HL-60/S4 (cell line): ENCODE results near the gene PSAT1.
"Not testable (repeated sequence)": the region's sequence is repeated elsewhere in the genome, so short reads cannot be mapped to it uniquely, and the experiment has no call there.

Experiments
- in situ Hi-C: fragments of 300-500 bp; cut with MboI; formaldehyde crosslinking; loops from 2 replicates; pipeline ENCODE4 v1.14.3; 2022; ENCODE audit warnings: low sequenced_read_pairs

PSAT1 gene

DNA sequence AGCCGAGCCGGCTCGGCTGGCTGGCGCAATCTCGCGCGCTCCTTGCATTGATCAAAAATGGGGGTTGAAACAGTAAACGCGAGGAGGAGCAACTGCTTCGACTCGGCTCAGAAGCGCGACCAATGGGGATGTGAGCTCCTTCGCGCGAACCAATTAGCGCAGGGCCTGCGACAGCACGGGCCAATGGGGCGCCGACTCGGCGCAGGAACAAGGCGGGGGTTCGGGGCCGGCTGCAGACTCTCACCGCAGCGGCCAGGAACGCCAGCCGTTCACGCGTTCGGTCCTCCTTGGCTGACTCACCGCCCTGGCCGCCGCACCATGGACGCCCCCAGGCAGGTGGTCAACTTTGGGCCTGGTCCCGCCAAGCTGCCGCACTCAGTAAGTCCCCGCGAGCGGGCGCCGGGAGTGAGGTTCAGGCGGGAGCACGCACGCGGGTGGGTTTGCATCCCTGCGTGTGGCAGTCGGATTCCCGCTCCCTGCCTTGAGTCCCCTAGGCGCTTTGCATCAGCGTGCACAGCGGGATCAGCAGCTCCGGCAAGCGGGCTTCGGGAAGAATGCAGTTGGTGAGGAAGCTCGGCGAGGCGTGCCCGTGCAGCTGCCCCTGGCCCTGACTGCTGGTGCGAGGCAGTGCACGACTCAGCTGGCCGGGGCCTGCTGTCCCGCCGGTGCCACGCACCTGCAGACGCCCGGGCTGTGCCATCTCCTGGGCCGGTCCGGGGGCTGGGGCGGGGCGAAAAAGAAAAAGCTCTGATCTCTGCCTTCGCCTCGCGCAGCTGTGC is at the start of gene PSAT1:
TSS of gene PSAT1 (plus strand) at position 233 of the 779 bp plus-strand sequence. CDS start at position 319, 86 bp downstream.
- in situ Hi-C loops: no loop called here

DNA sequence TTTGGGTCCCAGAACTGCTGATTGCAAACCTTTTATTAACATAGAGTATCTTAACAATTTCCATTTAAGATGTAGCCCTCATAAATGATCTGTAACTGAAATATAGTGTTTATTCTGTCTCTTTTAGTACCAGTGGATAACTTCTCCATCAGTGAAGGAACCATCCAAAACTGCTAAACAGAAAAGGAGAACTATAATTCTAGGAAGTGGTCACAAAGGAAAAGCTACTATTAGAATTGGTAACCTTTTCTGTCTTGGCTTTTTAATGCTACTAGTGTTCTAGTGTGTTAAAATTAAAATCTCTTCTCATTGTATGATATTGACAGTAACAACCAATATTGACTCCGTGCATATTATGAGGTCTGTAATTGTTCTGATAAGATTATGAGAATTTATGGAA is 48.3 kb upstream of the PSAT1 start:
- in situ Hi-C loops: no loop called here

GRCh38 chr9:78249542-78249941 is 47.4 kb upstream of the PSAT1 start:
- in situ Hi-C loops: no loop called here

GRCh38 chr9:78252616-78253015 is 44.3 kb upstream of the PSAT1 start:
- in situ Hi-C loops: no loop called here

GRCh38 chr9:78253285-78253684 is 43.6 kb upstream of the PSAT1 start:
- in situ Hi-C loops: no loop called here

DNA sequence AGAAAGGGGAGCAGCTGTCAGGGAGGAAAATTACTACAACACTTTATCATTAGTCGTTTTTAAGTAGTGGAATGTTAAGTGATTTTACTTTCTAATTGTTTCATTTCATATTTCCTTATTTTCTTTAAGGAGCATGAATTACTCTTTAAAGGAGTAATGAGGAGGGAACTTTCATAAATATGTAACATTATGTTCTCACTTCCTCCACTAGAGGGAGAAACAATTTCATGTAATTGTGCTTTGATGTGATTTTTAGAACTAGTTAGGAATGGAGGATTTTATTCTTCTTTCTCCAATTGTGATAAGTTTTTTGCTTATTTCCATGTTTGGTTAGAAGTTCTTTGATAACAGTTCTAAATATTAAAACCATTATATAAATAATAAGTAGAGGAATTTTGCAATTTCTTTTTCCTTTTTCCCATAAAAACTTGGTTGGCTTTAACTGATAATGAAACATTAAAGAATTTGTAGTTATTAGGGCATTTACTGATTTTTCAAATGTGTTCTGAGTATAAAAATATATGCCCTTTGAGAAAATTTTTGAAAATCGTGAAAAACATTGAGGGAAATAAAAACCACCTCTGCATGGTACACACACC is 35.4 kb upstream of the PSAT1 start:
- in situ Hi-C loops: no loop called here

DNA sequence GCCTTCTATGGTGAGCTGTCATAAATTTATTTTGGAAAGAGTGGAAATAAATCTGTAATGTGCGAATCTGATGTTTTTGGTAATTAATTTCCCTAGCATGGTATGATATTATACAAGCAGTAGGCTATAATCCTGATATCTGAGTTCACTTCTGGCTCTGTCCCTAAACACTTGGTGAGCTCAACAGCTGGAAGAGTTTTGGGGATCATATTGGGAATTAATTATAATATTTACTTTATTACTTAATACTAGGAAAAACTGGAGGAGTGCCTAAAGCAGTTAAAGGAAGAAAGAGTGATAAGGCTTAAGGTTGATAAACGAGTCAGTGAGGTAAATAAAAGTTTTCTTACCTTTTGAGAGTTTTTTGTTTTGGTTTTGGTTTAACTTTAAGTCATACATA is 34.3 kb upstream of the PSAT1 start:
- in situ Hi-C loops: no loop called here

DNA sequence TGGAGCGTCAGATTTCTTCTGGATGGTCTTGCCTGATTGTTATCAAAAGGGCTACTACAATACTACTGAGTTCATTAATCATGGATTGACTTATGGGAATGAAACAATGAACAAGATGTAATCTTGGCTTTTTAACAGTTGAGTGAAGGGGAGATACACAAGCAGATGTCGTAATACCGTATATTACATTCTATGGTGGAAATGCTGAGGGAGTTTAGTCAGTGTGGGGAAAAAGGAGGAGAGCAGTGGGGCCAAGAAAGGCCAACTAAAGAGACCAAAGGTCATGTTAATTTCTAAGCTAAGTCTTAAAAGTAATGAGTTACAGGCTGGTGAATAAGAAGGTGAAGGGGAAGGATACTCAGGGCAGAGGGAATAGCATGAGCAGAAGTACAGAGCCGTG is 29.0 kb upstream of the PSAT1 start:
- in situ Hi-C loops: no loop called here

GRCh38 chr9:78269784-78270183 is 27.1 kb upstream of the PSAT1 start:
- in situ Hi-C loops: no loop called here

DNA sequence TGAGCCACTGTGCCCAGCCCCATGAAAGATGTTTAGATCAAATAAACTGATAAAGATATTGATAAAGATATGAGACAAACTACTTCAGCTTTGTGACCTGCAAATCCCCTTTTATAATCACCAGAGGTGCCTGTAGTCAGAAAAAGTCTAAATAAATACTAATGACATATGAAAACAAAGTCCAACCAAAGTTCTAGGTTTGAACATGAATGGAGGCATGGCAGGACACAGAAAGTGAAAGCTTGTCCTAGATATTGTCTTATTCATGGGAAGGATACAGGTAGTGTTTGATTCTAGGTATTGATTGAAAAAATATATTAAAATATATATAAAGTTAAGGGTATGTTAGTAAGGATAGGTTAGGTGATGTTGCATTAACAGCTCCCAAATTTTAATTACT is 24.6 kb upstream of the PSAT1 start:
- in situ Hi-C loops: no loop called here

- in situ Hi-C loops: no loop called here
Measured at GRCh38 chr9:78273761-78274160, 23.2 kb upstream of the PSAT1 start.

GRCh38 chr9:78278177-78278777 is 18.6 kb upstream of the PSAT1 start:
- in situ Hi-C loops: no loop called here

DNA sequence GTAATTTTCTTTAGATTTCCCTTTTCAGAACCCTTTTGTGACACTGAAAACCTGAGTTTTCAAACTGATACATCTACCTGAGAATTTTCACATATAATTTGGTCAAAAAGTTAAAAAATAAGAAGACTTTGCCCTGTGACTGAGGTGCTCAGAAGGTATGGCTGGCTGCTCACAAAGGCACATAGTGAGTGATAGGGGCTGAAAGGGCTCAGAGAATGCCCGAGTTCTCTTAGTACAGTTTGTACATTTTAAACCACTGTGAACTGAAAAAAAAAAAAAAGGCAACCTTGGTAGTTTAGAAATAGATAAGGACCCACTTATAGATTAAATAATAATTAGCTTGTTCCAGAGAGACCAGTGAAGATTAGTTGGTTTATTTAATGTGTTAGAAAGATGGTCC is 18.1 kb upstream of the PSAT1 start:
- in situ Hi-C loops: no loop called here

- in situ Hi-C loops: no loop called here
Measured at GRCh38 chr9:78280982-78281668, 15.8 kb upstream of the PSAT1 start.

GRCh38 chr9:78284181-78284580 is 12.7 kb upstream of the PSAT1 start:
- in situ Hi-C loops: not testable (repeated sequence)

GRCh38 chr9:78286125-78286524 is 10.8 kb upstream of the PSAT1 start:
- in situ Hi-C loops: no loop called here

GRCh38 chr9:78286946-78287388 is 10.0 kb upstream of the PSAT1 start:
- in situ Hi-C loops: no loop called here

- in situ Hi-C loops: no loop called here
Measured at GRCh38 chr9:78288214-78288892, 8.6 kb upstream of the PSAT1 start.

DNA sequence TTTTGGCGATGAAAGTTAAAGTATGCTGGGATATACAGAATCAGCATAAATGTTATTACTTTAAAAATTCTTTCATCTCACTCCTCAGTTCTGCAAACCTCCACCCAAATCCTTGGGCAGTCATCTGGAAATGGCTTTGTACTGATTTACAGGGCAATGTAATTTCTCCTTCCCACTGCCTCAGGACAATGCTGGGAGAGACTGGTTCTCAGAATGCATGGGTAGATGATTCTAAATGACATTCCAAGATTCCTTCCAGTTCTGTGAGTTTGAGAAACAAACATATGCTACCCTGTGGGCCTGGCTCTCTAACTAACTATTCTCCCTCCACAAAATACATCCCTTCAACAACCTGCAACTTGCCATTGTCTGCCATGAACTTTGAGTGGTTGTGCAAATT is 7.5 kb upstream of the PSAT1 start:
- in situ Hi-C loops: no loop called here

GRCh38 chr9:78291240-78291925 is 5.5 kb upstream of the PSAT1 start:
- in situ Hi-C loops: no loop called here
